Measurements from ENCODE around the gene ATP2B2. TPM values are rescaled to one million over a fixed set of nuclear protein-coding genes. Genes with fewer than 3 reads are reported as not detected.

The ATP2B2 gene
- total RNA-seq, 1 donor from 2014 or later = not detected

DNA sequence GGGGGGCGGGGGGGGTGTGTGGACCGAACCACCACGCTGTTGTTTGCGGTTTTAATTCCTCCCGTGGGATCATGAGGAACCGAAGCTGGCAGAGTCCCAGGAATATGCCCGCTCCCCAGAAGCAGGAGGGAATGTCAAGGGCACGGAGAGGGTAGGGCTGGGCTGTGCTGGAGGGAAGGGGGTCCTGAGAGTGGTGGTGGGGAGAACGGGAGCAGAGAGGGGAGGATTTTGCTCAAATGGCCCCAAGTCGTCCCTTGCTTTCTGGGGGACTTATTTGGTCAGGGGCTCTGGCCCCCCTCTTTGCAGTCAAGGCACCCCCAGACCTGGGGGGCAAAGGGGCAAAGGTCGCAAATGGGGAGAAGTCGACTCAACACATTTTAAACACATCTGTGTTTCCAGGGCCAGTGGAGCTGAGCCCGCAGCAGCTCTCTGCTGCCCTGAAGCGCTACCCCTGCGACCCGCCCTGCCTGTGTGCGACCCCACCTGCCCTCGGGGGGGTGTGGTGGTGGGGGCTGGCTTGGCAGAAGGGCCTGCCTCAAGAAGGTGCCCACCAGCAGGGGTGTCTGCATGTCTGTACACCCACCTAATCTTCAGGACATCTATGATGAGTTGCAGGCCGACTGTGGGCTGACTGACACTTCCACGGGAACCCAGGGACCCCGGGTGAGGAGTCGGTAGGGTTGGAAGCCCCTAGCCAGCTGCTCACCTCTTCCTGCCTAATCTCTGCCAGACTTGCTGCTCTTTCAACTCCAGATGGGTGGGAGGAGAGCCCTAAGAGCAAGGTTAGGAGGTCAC is 602 bp upstream of the ATP2B2 start:
- no peaks in the 10 kb centered on the region for H3K4me1 Mint-ChIP-seq (ENCODE audit: low read depth)
- no peak for DNase-seq (ENCODE audit: low spot score)
- H3K9me3 Mint-ChIP-seq = no peaks in the 10 kb centered on the region
- H3K4me3 Mint-ChIP-seq = no peak overlapping the region
- no peaks in the 10 kb centered on the region for H3K36me3 Mint-ChIP-seq (ENCODE audit: low read depth)
- no peak overlapping the region for H3K27ac Mint-ChIP-seq
- peaks cover 18% of the 10 kb centered on the region for H3K27me3 Mint-ChIP-seq (ENCODE audit: insufficient read depth)
- intact Hi-C loops (cut with micrococcal nuclease) = loop anchor here (10.0 kb wide), 1 partner anchor 161 kb away; no protein-coding TSS in a partner anchor

DNA sequence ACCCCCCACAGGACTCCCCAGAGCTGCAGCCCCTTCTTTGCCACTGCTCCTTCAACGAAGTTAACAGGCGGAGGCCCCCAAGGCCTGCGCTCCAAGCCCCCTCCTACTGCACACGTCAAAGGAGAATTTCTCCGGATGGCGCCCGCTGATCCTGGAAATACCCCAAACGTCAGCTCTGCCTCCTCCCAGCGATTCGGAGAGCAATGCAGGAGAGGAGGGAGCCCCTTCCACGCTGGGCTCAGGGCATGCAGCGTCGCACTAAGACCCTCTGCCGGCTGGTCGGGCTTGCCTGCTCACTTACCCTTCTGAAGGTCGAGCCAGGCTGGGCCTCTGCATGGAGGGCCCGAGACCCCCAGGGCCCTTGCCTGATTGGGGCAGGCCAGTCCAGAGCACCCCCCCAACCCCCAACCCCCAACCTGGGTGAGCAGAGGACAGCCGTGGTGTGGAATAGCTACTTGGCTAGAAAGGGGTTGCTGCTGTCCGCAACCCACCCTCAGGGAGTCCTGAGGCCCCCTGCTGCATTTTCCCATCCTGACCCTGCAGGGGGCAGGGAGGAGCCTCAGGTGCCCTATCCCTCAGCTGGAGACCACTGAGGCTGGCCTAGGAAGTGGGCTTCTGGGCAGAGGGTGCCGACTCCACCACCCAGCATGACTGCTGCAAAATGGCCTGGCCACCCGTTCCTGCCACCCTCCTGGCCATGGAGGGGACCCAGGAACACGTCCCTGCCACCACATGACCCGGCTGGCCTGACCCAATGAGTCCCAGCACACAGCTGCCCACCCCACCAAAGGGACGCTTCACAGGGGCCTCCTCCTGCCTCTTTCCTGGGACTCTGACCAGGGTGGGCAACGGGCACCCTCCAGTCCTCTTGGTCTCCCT is 976 bp downstream of the ATP2B2 start:
- Mint-ChIP-seq H3K27me3 (ENCODE audit: insufficient read depth) (peaks cover 18% of the 10 kb centered on the region), H3K4me1 (ENCODE audit: low read depth) (no peaks in the 10 kb centered on the region), H3K9me3 (no peaks in the 10 kb centered on the region), H3K4me3 (no peak overlapping the region), H3K36me3 (ENCODE audit: low read depth) (no peaks in the 10 kb centered on the region), H3K27ac (no peak overlapping the region)
- intact Hi-C loops (cut with micrococcal nuclease) = loop anchor here (10.0 kb wide), 1 partner anchor 160 kb away; no protein-coding TSS in a partner anchor
- no peak for DNase-seq (ENCODE audit: low spot score)

DNA sequence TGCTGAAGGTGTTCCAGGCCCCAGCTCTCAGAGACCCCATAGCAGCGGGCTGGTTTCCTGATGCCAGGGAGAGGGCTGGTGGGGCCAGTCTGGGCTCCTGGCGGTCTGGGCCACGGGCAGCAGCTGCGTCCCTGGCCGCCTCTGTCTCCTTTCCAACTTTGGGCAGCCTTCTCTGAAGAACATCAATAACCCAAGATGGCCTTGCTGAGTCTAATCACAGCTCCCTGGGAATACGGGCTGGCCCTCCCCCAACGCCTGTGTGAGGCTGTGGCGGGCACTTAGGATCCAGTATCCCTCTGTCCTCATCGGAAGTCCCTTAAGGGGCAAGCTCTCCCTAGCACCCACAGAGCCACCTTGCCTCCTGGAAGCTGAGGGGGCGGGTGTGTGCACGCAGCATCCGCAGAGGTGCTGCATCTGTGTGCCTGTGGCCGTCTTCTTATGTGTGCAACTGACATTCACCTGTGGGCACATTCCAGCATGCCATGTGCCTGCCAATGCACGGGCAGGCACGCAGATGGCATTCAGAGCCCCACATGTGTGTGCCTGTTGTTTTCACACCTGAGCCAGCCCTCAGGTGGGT is 2.1 kb downstream of the ATP2B2 start:
- Mint-ChIP-seq H3K36me3 (ENCODE audit: low read depth) (no peaks in the 10 kb centered on the region), H3K4me3 (no peak overlapping the region), H3K27me3 (ENCODE audit: insufficient read depth) (peaks cover 18% of the 10 kb centered on the region), H3K27ac (no peak overlapping the region), H3K9me3 (no peaks in the 10 kb centered on the region), H3K4me1 (ENCODE audit: low read depth) (no peaks in the 10 kb centered on the region)
- intact Hi-C loops (cut with micrococcal nuclease) = loop anchor here (10.0 kb wide), 1 partner anchor 159 kb away; no protein-coding TSS in a partner anchor
- DNase-seq (ENCODE audit: low spot score) = no peak

DNA sequence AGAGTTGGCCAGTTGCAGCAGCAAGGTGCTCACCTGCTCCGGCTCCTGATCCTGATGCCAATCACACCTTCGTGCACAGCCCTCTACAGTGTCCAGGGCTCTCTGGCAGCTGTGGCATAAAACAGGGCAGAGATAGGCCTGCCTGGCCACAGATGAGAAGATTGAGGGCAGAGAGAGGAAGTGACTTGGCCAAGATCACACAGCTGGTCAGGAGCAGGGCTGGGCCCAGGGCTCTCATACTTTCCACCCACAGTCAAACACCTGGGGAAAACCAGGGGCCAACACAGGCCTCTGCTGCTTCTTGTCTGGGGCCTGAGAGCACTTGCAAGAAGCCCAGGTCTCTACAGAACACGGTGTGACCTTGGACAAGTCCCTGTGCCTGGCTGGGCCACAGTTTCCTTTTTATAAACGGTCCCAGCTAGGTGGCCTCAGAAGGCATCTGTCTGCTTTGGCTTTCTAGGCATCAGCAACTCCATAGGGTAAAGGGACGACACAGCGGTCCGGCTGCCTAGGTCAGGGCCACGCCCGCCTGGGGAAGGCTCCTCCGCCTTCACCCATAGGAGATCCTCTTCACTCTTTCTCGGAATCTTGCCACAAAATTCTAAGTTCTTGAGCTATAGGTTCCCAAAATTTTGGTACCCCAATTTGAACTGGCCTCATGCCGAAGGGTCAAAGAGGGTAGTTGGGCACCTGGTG is 3.1 kb downstream of the ATP2B2 start:
- intact Hi-C loops (cut with micrococcal nuclease) = loop anchor here (10.0 kb wide), 1 partner anchor 158 kb away; no protein-coding TSS in a partner anchor
- Mint-ChIP-seq H3K27me3 (ENCODE audit: insufficient read depth) (peaks cover 18% of the 10 kb centered on the region), H3K9me3 (no peaks in the 10 kb centered on the region), H3K36me3 (ENCODE audit: low read depth) (no peaks in the 10 kb centered on the region), H3K4me1 (ENCODE audit: low read depth) (no peaks in the 10 kb centered on the region), H3K27ac (no peak overlapping the region), H3K4me3 (no peak overlapping the region)
- DNase-seq (ENCODE audit: low spot score) = no peak

DNA sequence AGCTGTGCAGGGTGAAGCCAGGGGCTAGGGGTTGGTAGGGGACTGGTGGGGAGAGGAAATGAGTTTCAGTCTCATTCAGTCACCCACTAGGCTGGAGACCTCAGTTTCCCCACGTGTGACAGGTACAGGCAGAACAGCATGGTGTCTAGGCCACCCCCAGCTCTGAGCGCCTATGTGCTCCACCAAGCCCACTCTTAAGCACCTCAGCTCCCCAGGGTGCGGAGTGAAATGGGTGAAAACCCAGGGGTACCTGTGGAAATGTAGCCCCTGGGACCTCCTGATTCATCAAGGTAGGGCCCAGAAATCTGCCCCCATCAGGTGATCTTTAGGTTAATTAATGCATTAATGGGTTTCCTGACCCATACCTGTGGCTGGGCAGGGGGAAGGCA is 3.7 kb downstream of the ATP2B2 start:
- H3K4me3 Mint-ChIP-seq = no peak overlapping the region
- H3K27me3 Mint-ChIP-seq (ENCODE audit: insufficient read depth) = peaks cover 18% of the 10 kb centered on the region
- no peaks in the 10 kb centered on the region for H3K9me3 Mint-ChIP-seq
- no peaks in the 10 kb centered on the region for H3K36me3 Mint-ChIP-seq (ENCODE audit: low read depth)
- H3K27ac Mint-ChIP-seq = no peak overlapping the region
- intact Hi-C loops (cut with micrococcal nuclease) = loop anchor here (10.0 kb wide), 1 partner anchor 157 kb away; no protein-coding TSS in a partner anchor
- H3K4me1 Mint-ChIP-seq (ENCODE audit: low read depth) = no peaks in the 10 kb centered on the region
- no peak for DNase-seq (ENCODE audit: low spot score)

DNA sequence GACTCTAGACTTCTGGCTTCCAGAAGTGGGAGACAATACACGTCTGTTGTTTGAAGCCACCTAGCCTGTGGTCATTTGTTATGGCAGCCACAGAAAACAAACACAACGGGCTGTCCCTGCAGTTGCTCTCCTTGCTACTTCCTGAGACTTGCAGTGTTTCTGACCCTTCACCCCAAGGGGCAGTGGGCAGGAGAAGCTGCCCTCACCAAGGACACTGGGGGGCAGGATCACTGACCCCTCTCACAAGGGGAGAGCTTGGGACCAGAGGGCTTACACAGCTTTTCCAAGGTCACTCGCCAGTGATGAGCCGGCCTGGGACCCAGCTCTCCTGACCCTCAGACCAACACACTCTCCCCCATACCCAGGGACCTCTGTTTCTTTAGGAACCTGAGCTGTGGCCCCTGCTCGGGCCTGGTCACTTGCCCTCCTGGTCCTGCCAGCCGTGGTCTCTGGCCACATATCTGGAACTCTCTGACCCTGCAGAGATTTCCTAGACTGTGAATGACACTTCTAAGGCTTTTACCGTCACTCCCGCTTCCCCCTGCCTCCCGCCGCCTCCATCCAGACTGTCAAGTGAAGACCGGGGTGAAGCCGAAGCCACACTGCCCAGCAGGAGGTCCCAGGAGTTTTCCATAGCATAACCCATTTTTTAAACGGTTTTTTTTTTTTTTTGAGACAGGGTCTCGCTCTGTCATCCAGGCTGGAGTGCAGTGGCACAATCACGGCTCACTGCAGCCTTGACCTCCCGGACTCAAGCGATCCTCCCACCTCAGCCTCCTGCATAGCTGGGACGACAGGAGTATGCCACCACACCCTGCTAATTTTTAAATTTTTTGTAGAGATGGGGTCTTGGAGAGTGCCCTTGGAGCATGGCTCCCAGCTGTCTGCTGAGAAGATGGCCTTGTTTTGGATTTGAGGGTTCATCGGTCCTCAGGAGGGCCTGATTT is 4.4 kb downstream of the ATP2B2 start:
- intact Hi-C loops (cut with micrococcal nuclease) = loop anchor here (10.0 kb wide), 1 partner anchor 156 kb away; no protein-coding TSS in a partner anchor
- Mint-ChIP-seq H3K9me3 (no peaks in the 10 kb centered on the region), H3K4me1 (ENCODE audit: low read depth) (no peaks in the 10 kb centered on the region), H3K27ac (no peak overlapping the region), H3K27me3 (ENCODE audit: insufficient read depth) (peaks cover 14% of the 10 kb centered on the region), H3K4me3 (no peak overlapping the region), H3K36me3 (ENCODE audit: low read depth) (no peaks in the 10 kb centered on the region)
- no peak for DNase-seq (ENCODE audit: low spot score)

GRCh38 chr3:10498271-10498670 is 7.1 kb downstream of the ATP2B2 start:
- intact Hi-C loops (cut with micrococcal nuclease) = no loop called here
- DNase-seq (ENCODE audit: low spot score) = no peak
- H3K4me3 Mint-ChIP-seq = no peak overlapping the region
- peaks cover 7% of the 10 kb centered on the region for H3K27me3 Mint-ChIP-seq (ENCODE audit: insufficient read depth)
- no peaks in the 10 kb centered on the region for H3K9me3 Mint-ChIP-seq
- H3K4me1 Mint-ChIP-seq (ENCODE audit: low read depth) = no peaks in the 10 kb centered on the region
- H3K27ac Mint-ChIP-seq = no peak overlapping the region
- H3K36me3 Mint-ChIP-seq (ENCODE audit: low read depth) = no peaks in the 10 kb centered on the region

GRCh38 chr3:10497439-10497838 is 7.9 kb downstream of the ATP2B2 start:
- Mint-ChIP-seq H3K4me1 (ENCODE audit: low read depth) (no peaks in the 10 kb centered on the region), H3K27ac (no peak overlapping the region), H3K4me3 (no peak overlapping the region), H3K36me3 (ENCODE audit: low read depth) (no peaks in the 10 kb centered on the region), H3K27me3 (ENCODE audit: insufficient read depth) (peaks cover 7% of the 10 kb centered on the region), H3K9me3 (no peaks in the 10 kb centered on the region)
- no peak for DNase-seq (ENCODE audit: low spot score)
- intact Hi-C loops (cut with micrococcal nuclease) = no loop called here

GRCh38 chr3:10496121-10496863 is 9.1 kb downstream of the ATP2B2 start:
- no peak for DNase-seq (ENCODE audit: low spot score)
- H3K9me3 Mint-ChIP-seq = no peaks in the 10 kb centered on the region
- H3K4me3 Mint-ChIP-seq = no peak overlapping the region
- intact Hi-C loops (cut with micrococcal nuclease) = no loop called here
- H3K36me3 Mint-ChIP-seq (ENCODE audit: low read depth) = no peaks in the 10 kb centered on the region
- no peak overlapping the region for H3K27ac Mint-ChIP-seq
- peaks cover 7% of the 10 kb centered on the region for H3K27me3 Mint-ChIP-seq (ENCODE audit: insufficient read depth)
- no peaks in the 10 kb centered on the region for H3K4me1 Mint-ChIP-seq (ENCODE audit: low read depth)

DNA sequence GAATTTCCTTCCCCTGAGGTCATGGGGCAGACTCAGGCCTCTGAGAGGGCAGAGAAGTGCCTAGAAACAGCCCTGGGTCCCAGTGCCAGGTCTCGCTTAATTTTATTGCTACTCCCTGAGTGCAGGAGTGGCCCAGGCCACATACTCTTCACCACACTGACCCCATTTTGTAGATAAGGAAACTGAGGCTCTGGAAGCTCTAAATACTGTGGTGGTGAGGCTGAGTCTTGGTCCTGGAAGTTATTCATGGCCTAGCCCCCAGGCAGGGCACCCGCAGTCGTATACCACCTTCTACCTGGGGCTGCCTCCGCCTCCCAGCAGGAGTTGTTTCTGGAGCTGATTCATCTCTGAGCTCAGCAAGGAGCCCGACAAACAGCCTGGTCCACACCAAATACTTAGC is 9.8 kb downstream of the ATP2B2 start:
- DNase-seq (ENCODE audit: low spot score) = no peak
- intact Hi-C loops (cut with micrococcal nuclease) = no loop called here
- Mint-ChIP-seq H3K27me3 (ENCODE audit: insufficient read depth) (peaks cover 7% of the 10 kb centered on the region), H3K27ac (no peak overlapping the region), H3K9me3 (no peaks in the 10 kb centered on the region), H3K4me1 (ENCODE audit: low read depth) (no peaks in the 10 kb centered on the region), H3K36me3 (ENCODE audit: low read depth) (no peaks in the 10 kb centered on the region), H3K4me3 (no peak overlapping the region)

- intact Hi-C loops (cut with micrococcal nuclease) = no loop called here
- H3K27me3 Mint-ChIP-seq (ENCODE audit: insufficient read depth) = peaks cover 7% of the 10 kb centered on the region
- H3K4me3 Mint-ChIP-seq = no peak overlapping the region
- DNase-seq (ENCODE audit: low spot score) = no peak
- H3K4me1 Mint-ChIP-seq (ENCODE audit: low read depth) = no peaks in the 10 kb centered on the region
- no peak overlapping the region for H3K27ac Mint-ChIP-seq
- H3K36me3 Mint-ChIP-seq (ENCODE audit: low read depth) = no peaks in the 10 kb centered on the region
- H3K9me3 Mint-ChIP-seq = no peaks in the 10 kb centered on the region
Observed at GRCh38 chr3:10495003-10495402, 10.4 kb downstream of the ATP2B2 start.

Measured in activated T-helper 1 cell treated with anti-CD3 and anti-CD28 coated beads, Interleukin-12 subunit alpha, Interleukin-12 subunit beta, Interleukin-2, Interleukin-4 antibody, amounts not matched to agents 30 ng/mL and 10 ng/mL and 1 ng/mL, durations not matched to agents 14 hours and 24 hours and 36 hours (primary cell).